HG02943 (cell line): ENCODE results near the gene GLRA2.
"Not testable (repeated sequence)": the region's sequence is repeated elsewhere in the genome, so short reads cannot be mapped to it uniquely, and the experiment has no call there.

Experiments used
- ATAC-seq: cut with Tn5 transposase; IDR thresholded peaks from one replicate; pipeline ENCODE4 v1.9.1; 2021; ENCODE audit warnings: mild to moderate bottlenecking, low read depth, moderate library complexity; ENCODE audit not compliant: unreplicated experiment

The GLRA2 gene

GRCh38 chrX:14590693-14591424, 61.5 kb downstream of the GLRA2 start:
- no peak for ATAC-seq

- ATAC-seq, result no peak
Measured at GRCh38 chrX:14591976-14592375, 62.6 kb downstream of the GLRA2 start.

GRCh38 chrX:14594521-14594920, 65.2 kb downstream of the GLRA2 start:
- ATAC-seq, result no peak

GRCh38 chrX:14598330-14598729, 69.0 kb downstream of the GLRA2 start:
- ATAC-seq, result no peak

- ATAC-seq, result no peak
Measured at GRCh38 chrX:14607446-14607985, 78.2 kb downstream of the GLRA2 start.

GRCh38 chrX:14612450-14612849, 83.1 kb downstream of the GLRA2 start:
- ATAC-seq, result not testable (repeated sequence)

GRCh38 chrX:14616301-14616700, 87.0 kb downstream of the GLRA2 start:
- ATAC-seq, result no peak

- ATAC-seq, result no peak
Measured at GRCh38 chrX:14616836-14617235, 87.5 kb downstream of the GLRA2 start.

- ATAC-seq, result no peak
Measured at GRCh38 chrX:14618177-14618965, 89.0 kb downstream of the GLRA2 start.

GRCh38 chrX:14630733-14631132, 101.4 kb downstream of the GLRA2 start:
- ATAC-seq, result no peak

- ATAC-seq, result no peak
Measured at GRCh38 chrX:14641681-14642655, 112.6 kb downstream of the GLRA2 start.

GRCh38 chrX:14660970-14661369, 131.6 kb downstream of the GLRA2 start:
- no peak for ATAC-seq

GRCh38 chrX:14670819-14671218, 141.5 kb downstream of the GLRA2 start:
- ATAC-seq, result peak; percentile 56

GRCh38 chrX:14672611-14673172, 143.4 kb downstream of the GLRA2 start:
- no peak for ATAC-seq

- no peak for ATAC-seq
Measured at GRCh38 chrX:14673236-14673635, 143.9 kb downstream of the GLRA2 start.

- ATAC-seq, result peak; percentile 85
Measured at GRCh38 chrX:14673764-14674163, 144.4 kb downstream of the GLRA2 start.

GRCh38 chrX:14675500-14675899, 146.2 kb downstream of the GLRA2 start:
- ATAC-seq, result no peak

- ATAC-seq, result no peak
Measured at GRCh38 chrX:14676431-14676830, 147.1 kb downstream of the GLRA2 start.

- not testable (repeated sequence) for ATAC-seq
Measured at GRCh38 chrX:14688331-14688730, 159.0 kb downstream of the GLRA2 start.

- no peak for ATAC-seq
Measured at GRCh38 chrX:14690553-14690952, 161.2 kb downstream of the GLRA2 start.
